Heart left ventricle (tissue), 13 donors: ENCODE measurements around the gene PLIN1.

Experiments used
- CTCF ChIP-seq, 12 donors: fragments of 200-600 bp; sonication (generic) in 4 of 12; IDR thresholded peaks; one replicate each; pipeline versions ENCODE4 v1.5.0 to v1.8.0; 2018 to 2022; ENCODE audit warnings: antibody characterized with exemption in 12 of 12, mild to moderate bottlenecking in 5 of 12
- POLR2A ChIP-seq, 2 donors: fragments of 450-650 bp; IDR thresholded peaks; one replicate each; pipeline ENCODE4 v1.6.1; 2017; ENCODE audit warnings: antibody characterized with exemption in 2 of 2, mild to moderate bottlenecking in 2 of 2, moderate library complexity in 2 of 2
- donor health status: ischemic (EF 13 %, LVEDD 7.1; RV severe dilation, severe dysfunction).
- donor health status: DM: no; HTN: yes; CAD: no.
- donor health status: DM: no; HTN: no; CAD: no.
- donor health status: ischemic (EF 25% LVEDD 6.9; RV normal size, moderate dysfunction).
- donor health status: ischemic (EF 25% LVEDD 5.7; RV mildly dilated, moderate dysfunction).
- donor health status: ischemic (EF 35%, LVEDD 5.7; RV mildly dilated, moderate dysfunction).
- donor health status: nonischemic (EF 11% LVEDD 7.7; RV severe dilation, severe dysfunction).
- donor health status: DM: yes; HTN: yes; CAD: no.
- donor health status: PGD.
- donor health status: ischemic (EF 29% LVEDD 5.4; RV normal size, mild dysfunction).
- donor health status: nonischemic (EF 23%, LVEDD 6.1; RV moderate dilation, normal function).

GRCh38 chr15:89657686-89658200 lies 21.4 kb downstream of the PLIN1 start:
- TF ChIP-seq CTCF (IDR thresholded peaks at IDR 0.05) (no peak), POLR2A (IDR thresholded peaks at IDR 0.05) (no peak)
